Caco-2 (cell line): ENCODE measurements around the gene THBD. TPM values are rescaled to one million over a fixed set of nuclear protein-coding genes. Genes with fewer than 3 reads are reported as not detected.

Experiments
- BruUV-seq: library from RNA; stranded (reverse); fragments of 400-500 nt; replicated peaks from 2 replicates; lab custom pipeline; 2021; lab: Mats Ljungman, UMichigan
- CTCF ChIA-PET: fragments of 300-600 bp; sonication (Branson Sonifier 250); formaldehyde crosslinking; loops from one replicate; lab custom pipeline; 2022; ENCODE audit warnings: antibody characterized with exemption; lab: Charles Lee
- POLR2A ChIA-PET: fragments of 300-600 bp; sonication (Branson Sonifier 250); formaldehyde crosslinking; loops from one replicate; lab custom pipeline; 2022; ENCODE audit warnings: antibody characterized with exemption; lab: Charles Lee
- DNase-seq, 2 experiments: peaks; one replicate each; pipeline versions ENCODE4 v3.0.0 to v3.0.0-alpha.2; 2020 to 2022
- H3K27me3 ChIP-seq: replicated peaks from 2 replicates; pipeline ENCODE4 v1.6.0; 2011; ENCODE audit warnings: low read length; ENCODE audit not compliant: control insufficient read depth, insufficient read depth
- H3K36me3 ChIP-seq: 2 replicates; pipeline ENCODE4 v1.5.1; 2011; ENCODE audit warnings: low read length; ENCODE audit not compliant: control insufficient read depth, insufficient read depth
- H3K4me1 ChIP-seq: fragments of 250-450 bp; sonication (Bioruptor Pico); 2 replicates; pipeline ENCODE4 v1.5.1; 2020; ENCODE audit warnings: mild to moderate bottlenecking
- H3K4me3 ChIP-seq: 2 replicates; pipeline ENCODE4 v1.5.1; 2011; ENCODE audit warnings: low read depth, mild to moderate bottlenecking, control low read depth, low read length
- H3K9me3 ChIP-seq: fragments of 250-450 bp; sonication (Bioruptor Pico); 2 replicates; pipeline ENCODE4 v1.5.1; 2020; ENCODE audit warnings: mild to moderate bottlenecking, moderate library complexity
- H3K27ac Mint-ChIP-seq: one replicate; pipeline ENCODE4 v1.8.0; 2022; ENCODE audit warnings: mixed read lengths; ENCODE audit not compliant: unreplicated experiment
- H3K27me3 Mint-ChIP-seq: one replicate; pipeline ENCODE4 v1.8.0; 2022; ENCODE audit warnings: mixed read lengths; ENCODE audit not compliant: insufficient read depth, unreplicated experiment
- H3K36me3 Mint-ChIP-seq: one replicate; pipeline ENCODE4 v1.8.0; 2022; ENCODE audit warnings: mild to moderate bottlenecking, mixed read lengths; ENCODE audit not compliant: insufficient read depth, unreplicated experiment
- H3K4me1 Mint-ChIP-seq: one replicate; pipeline ENCODE4 v1.8.0; 2022; ENCODE audit warnings: low read depth, mixed read lengths; ENCODE audit not compliant: unreplicated experiment
- H3K4me3 Mint-ChIP-seq: one replicate; pipeline ENCODE4 v1.8.0; 2022; ENCODE audit warnings: mild to moderate bottlenecking, moderate library complexity, mixed read lengths; ENCODE audit not compliant: unreplicated experiment
- H3K9me3 Mint-ChIP-seq: one replicate; pipeline ENCODE4 v1.8.0; 2022; ENCODE audit warnings: mixed read lengths; ENCODE audit not compliant: unreplicated experiment
- intact Hi-C: fragments of 100-400 bp; cut with micrococcal nuclease; formaldehyde crosslinking; loops from one replicate; pipeline ENCODE4 v1.10.0; 2022; ENCODE audit not compliant: unreplicated experiment
- total RNA-seq: library from RNA; stranded (reverse); gene quantifications from 2 replicates; pipeline ENCODE4 v1.2.3, GENCODE V29; 2022
- TF ChIP-seq, protein P1 (sequence below), 2 experiments: fragments of 200-600 bp in 1 of 2; IDR thresholded peaks; 1 replicate in 1 of 2; 2 replicates in 1 of 2; pipeline versions ENCODE4 v1.5.1 to v1.8.0; 2011 to 2022; ENCODE audit warnings: antibody characterized with exemption in 1 of 2, control low read depth in 1 of 2, inconsistent platforms in 1 of 2, low read depth in 1 of 2, low read length in 1 of 2, mild to moderate bottlenecking in 1 of 2, moderate library complexity in 1 of 2; ENCODE audit not compliant: insufficient read depth in 1 of 2, severe bottlenecking in 1 of 2, unreplicated experiment in 1 of 2

The THBD gene
- total RNA-seq, 1 experiment from 2014 or later = 0.77 TPM

DNA sequence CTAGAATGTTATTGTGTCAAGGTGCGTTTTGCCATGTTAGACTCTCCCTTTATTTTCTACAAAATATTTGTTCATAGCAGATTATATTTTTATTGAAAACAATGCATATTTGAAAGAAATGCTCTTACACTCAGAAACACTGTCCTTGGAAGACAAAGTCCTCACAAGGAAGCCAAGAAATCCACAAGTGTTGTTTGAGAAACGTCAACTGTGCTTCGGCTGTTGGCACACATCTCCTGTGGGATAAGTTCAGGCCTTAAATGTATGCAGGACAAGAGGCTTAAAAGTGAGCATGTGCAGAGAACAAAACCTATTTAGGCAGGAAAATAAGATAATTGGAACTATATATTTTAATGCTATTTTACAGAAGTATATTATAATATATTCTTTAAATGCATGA is 9.5 kb upstream of the THBD start:
- POLR2A ChIA-PET = no interaction called here
- CTCF ChIA-PET = no interaction called here

DNA sequence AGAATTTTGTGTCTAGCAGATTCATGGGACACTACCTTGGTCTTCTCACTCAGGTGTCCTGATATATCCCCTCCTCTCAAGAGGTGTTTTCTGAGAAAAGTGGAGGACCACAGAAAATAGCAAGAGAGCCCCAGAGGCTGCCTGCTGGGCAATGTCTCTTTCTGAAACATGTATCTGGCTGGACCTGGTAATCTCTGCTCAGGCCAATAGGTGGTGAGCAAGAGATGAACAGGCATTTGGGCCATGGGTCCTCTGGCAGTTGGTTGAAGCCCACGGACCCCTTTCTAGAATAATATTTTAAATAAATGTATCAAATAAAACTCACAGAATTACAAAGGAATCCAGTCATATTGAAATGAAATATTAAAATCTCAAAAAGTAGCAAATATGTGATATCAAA is 8.8 kb upstream of the THBD start:
- H3K27ac Mint-ChIP-seq = no peak overlapping the region
- Histone ChIP-seq H3K4me3 (no peak overlapping the region), H3K27me3 (no peaks in the 10 kb centered on the region), H3K9me3 (no peaks in the 10 kb centered on the region), H3K4me1 (peaks cover 32% of the 10 kb centered on the region), H3K36me3 (no peaks in the 10 kb centered on the region)
- H3K36me3 Mint-ChIP-seq = no peaks in the 10 kb centered on the region
- ChIA-PET POLR2A (no interaction called here), CTCF (no interaction called here)
- no peak for DNase-seq
- BruUV-seq = no TSS peak
- TF ChIP-seq, protein P1, sequence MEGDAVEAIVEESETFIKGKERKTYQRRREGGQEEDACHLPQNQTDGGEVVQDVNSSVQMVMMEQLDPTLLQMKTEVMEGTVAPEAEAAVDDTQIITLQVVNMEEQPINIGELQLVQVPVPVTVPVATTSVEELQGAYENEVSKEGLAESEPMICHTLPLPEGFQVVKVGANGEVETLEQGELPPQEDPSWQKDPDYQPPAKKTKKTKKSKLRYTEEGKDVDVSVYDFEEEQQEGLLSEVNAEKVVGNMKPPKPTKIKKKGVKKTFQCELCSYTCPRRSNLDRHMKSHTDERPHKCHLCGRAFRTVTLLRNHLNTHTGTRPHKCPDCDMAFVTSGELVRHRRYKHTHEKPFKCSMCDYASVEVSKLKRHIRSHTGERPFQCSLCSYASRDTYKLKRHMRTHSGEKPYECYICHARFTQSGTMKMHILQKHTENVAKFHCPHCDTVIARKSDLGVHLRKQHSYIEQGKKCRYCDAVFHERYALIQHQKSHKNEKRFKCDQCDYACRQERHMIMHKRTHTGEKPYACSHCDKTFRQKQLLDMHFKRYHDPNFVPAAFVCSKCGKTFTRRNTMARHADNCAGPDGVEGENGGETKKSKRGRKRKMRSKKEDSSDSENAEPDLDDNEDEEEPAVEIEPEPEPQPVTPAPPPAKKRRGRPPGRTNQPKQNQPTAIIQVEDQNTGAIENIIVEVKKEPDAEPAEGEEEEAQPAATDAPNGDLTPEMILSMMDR (IDR thresholded peaks at IDR 0.05; ENCODE audit: insufficient read depth in 1 of 2, low read depth in 1 of 2, low read length in 1 of 2, severe bottlenecking in 1 of 2, unreplicated experiment in 1 of 2) = peak in 1 of 2 experiments; percentile 12
- H3K4me1 Mint-ChIP-seq = peaks cover 22% of the 10 kb centered on the region
- no peaks in the 10 kb centered on the region for H3K27me3 Mint-ChIP-seq
- intact Hi-C loops = loop anchor here (10.0 kb wide), 1 partner anchor 107 kb away; no protein-coding TSS in a partner anchor
- no peak overlapping the region for H3K4me3 Mint-ChIP-seq
- no peaks in the 10 kb centered on the region for H3K9me3 Mint-ChIP-seq

More for the DNA sequence above, 9.5 kb upstream of the THBD start:
- TF ChIP-seq, protein P1 (IDR thresholded peaks at IDR 0.05; ENCODE audit: insufficient read depth in 1 of 2, low read depth in 1 of 2, low read length in 1 of 2, severe bottlenecking in 1 of 2, unreplicated experiment in 1 of 2) = no peak
- Mint-ChIP-seq H3K4me3 (no peak overlapping the region), H3K27ac (no peak overlapping the region), H3K36me3 (no peaks in the 10 kb centered on the region), H3K27me3 (no peaks in the 10 kb centered on the region), H3K9me3 (no peaks in the 10 kb centered on the region), H3K4me1 (peaks cover 16% of the 10 kb centered on the region)
- no peak for DNase-seq
- intact Hi-C loops = loop anchor here (10.0 kb wide), 1 partner anchor 106 kb away; no protein-coding TSS in a partner anchor
- Histone ChIP-seq H3K36me3 (no peaks in the 10 kb centered on the region), H3K9me3 (no peaks in the 10 kb centered on the region), H3K4me1 (peaks cover 28% of the 10 kb centered on the region), H3K27me3 (no peaks in the 10 kb centered on the region), H3K4me3 (no peak overlapping the region)
- BruUV-seq = no TSS peak

DNA sequence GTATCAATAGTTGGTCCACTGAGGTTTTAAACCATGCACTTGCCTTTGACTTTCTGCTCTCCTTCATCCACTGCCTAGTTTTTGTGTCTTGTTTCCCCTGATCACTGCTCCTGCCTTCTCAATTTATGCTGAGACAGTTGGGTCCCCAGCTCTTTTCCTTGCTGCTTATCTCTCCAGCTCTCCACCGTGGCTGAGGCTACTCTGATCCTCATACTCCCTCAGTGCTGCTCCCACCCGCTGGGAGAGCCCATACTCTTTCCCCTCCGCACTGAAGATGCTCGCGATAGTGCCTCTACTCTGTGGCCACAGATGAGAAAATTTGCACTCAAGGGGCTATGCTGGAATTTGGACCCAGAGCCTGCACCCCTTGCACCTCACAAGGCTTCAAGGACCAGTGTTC is 3.4 kb upstream of the THBD start:
- peaks cover 19% of the 10 kb centered on the region for H3K4me1 ChIP-seq
- BruUV-seq = no TSS peak
- Mint-ChIP-seq H3K36me3 (no peaks in the 10 kb centered on the region), H3K9me3 (no peaks in the 10 kb centered on the region), H3K27ac (peak overlapping the region; percentile 5), H3K27me3 (no peaks in the 10 kb centered on the region), H3K4me1 (peaks cover 32% of the 10 kb centered on the region), H3K4me3 (no peak overlapping the region)
- intact Hi-C loops = loop anchor here (10.0 kb wide), 1 partner anchor 112 kb away; no protein-coding TSS in a partner anchor
- TF ChIP-seq, protein P1 (IDR thresholded peaks at IDR 0.05; ENCODE audit: insufficient read depth in 1 of 2, low read depth in 1 of 2, low read length in 1 of 2, severe bottlenecking in 1 of 2, unreplicated experiment in 1 of 2) = no peak
- POLR2A ChIA-PET = interaction anchor here (0.7 kb wide), 1 partner anchor 297 kb away, joined by 5 read pairs; the partner anchor contains the start of gene NXT1
- CTCF ChIA-PET = interaction anchor here (0.6 kb wide), 2 partner anchors 46 to 714 kb away, joined by 3 read pairs; no protein-coding TSS in a partner anchor
- no peaks in the 10 kb centered on the region for H3K27me3 ChIP-seq
- H3K4me3 ChIP-seq = no peak overlapping the region
- H3K9me3 ChIP-seq = no peaks in the 10 kb centered on the region
- DNase-seq = no peak
- H3K36me3 ChIP-seq = no peaks in the 10 kb centered on the region
